SU-DHL-6 (cell line): ENCODE measurements around the gene EIF6.

Source experiments
- EZH2phosphoT487 ChIP-seq: fragments of 200-600 bp; sonication (generic), shearing (Covaris generic); conservative IDR thresholded peaks from 2 replicates; pipeline ENCODE4 v1.6.1; 2018; ENCODE audit warnings: mild to moderate bottlenecking, antibody characterized with exemption, low read length, moderate library complexity, mixed read lengths
- TF ChIP-seq, protein P1 (sequence below): fragments of 200-600 bp; sonication (generic); IDR thresholded peaks from one replicate; pipeline ENCODE4 v1.5.1; 2017; ENCODE audit warnings: antibody characterized with exemption, mild to moderate bottlenecking, low read length, moderate library complexity; ENCODE audit not compliant: insufficient read depth, poor library complexity, severe bottlenecking

DNA sequence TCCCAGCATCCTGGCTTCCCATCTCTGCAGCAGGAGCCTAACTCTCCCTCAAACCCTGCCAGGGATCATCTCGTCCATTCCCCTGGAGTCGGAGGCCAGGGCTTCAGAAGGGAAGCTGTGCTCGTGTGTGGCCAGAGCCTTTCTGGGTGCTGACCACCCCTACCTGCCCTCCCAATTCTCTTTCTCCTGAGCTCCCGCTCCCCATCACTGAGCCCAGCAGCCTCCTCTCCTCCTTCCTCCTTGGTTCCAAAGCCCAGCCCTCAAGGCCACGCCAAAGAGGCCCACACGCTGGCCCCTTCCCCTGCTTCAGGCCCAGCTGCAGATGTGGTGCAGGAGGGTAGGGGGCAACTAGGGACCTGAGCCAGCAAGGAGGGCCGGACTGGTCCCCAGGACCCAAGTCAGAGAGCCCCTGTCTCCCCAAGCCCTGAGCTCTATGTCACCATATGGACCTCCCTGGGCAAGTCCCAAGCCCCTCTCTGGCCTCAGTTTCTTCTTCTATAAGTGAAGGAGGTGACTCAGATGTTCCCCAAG, 6.4 kb upstream of the EIF6 start:
- TF ChIP-seq, protein P1, sequence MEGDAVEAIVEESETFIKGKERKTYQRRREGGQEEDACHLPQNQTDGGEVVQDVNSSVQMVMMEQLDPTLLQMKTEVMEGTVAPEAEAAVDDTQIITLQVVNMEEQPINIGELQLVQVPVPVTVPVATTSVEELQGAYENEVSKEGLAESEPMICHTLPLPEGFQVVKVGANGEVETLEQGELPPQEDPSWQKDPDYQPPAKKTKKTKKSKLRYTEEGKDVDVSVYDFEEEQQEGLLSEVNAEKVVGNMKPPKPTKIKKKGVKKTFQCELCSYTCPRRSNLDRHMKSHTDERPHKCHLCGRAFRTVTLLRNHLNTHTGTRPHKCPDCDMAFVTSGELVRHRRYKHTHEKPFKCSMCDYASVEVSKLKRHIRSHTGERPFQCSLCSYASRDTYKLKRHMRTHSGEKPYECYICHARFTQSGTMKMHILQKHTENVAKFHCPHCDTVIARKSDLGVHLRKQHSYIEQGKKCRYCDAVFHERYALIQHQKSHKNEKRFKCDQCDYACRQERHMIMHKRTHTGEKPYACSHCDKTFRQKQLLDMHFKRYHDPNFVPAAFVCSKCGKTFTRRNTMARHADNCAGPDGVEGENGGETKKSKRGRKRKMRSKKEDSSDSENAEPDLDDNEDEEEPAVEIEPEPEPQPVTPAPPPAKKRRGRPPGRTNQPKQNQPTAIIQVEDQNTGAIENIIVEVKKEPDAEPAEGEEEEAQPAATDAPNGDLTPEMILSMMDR, result no peak
- TF ChIP-seq EZH2phosphoT487, result no peak
